ENCODE data around the gene OR2T10.
"Not testable (repeated sequence)": the region's sequence is repeated elsewhere in the genome, so short reads cannot be mapped to it uniquely, and the experiment has no call there.

The OR2T10 gene

GRCh38 chr1:248592655-248593054 lies 4.8 kb downstream of the OR2T10 start:
- no peak for DNase-seq

GRCh38 chr1:248590055-248590454 lies 7.4 kb downstream of the OR2T10 start:
- no peak for DNase-seq

DNA sequence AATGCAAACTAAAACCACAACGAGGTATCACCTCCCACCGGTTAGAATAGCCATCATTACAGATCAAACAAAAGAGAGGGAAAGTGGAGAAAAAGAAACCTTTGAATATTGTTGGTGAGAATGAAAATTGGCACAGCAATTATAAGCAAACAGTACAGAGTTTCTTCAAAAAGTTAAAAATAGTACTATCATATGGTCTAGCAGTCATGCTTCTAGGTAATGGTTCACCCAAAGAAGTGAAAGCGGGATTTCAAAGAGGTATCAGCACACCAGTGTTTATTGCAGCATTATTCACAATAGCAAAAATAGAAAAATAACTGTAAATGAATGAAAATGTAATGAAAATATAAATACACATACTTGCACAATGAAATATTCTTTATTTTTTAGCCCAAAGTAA lies 8.2 kb downstream of the OR2T10 start:
- no peak for DNase-seq

- DNase-seq, result no peak
Measured at GRCh38 chr1:248585266-248585665, 12.2 kb downstream of the OR2T10 start.

GRCh38 chr1:248576260-248576980 lies 21.1 kb downstream of the OR2T10 start:
- no peak for DNase-seq

DNA sequence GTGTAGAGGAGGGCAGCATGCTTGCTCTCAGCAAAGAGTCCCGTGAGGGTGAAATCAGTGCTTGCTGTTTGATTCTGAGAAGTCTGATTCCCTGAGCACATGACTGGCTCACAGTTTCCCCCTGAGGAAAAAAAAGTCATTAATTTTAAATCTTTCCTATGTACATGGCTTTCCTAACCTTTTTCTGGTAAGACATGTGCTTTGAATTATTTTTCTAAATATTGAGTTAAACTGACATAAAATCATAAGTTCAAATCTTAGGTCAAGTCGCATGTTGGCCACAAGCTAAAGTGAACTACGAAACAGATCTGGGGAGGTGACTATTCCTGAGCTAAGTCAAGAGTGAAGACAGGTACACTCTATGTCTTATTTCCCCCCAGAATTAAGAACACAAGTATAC lies 22.8 kb downstream of the OR2T10 start, which contains the start of gene OR2T34:
TSS of gene OR2T34 (minus strand) at position 101 of the 400 bp plus-strand sequence. CDS start at position 101, 0 bp downstream.
- DNase-seq, result not testable (repeated sequence)

- not testable (repeated sequence) for DNase-seq
Measured at GRCh38 chr1:248573856-248574255, 23.6 kb downstream of the OR2T10 start.

- DNase-seq, result not testable (repeated sequence)
Measured at GRCh38 chr1:248572049-248572448, 25.5 kb downstream of the OR2T10 start.

- DNase-seq, result not testable (repeated sequence)
Measured at GRCh38 chr1:248570811-248571210, 26.7 kb downstream of the OR2T10 start.

GRCh38 chr1:248569049-248569448 lies 28.5 kb downstream of the OR2T10 start:
- DNase-seq, result not testable (repeated sequence)

DNA sequence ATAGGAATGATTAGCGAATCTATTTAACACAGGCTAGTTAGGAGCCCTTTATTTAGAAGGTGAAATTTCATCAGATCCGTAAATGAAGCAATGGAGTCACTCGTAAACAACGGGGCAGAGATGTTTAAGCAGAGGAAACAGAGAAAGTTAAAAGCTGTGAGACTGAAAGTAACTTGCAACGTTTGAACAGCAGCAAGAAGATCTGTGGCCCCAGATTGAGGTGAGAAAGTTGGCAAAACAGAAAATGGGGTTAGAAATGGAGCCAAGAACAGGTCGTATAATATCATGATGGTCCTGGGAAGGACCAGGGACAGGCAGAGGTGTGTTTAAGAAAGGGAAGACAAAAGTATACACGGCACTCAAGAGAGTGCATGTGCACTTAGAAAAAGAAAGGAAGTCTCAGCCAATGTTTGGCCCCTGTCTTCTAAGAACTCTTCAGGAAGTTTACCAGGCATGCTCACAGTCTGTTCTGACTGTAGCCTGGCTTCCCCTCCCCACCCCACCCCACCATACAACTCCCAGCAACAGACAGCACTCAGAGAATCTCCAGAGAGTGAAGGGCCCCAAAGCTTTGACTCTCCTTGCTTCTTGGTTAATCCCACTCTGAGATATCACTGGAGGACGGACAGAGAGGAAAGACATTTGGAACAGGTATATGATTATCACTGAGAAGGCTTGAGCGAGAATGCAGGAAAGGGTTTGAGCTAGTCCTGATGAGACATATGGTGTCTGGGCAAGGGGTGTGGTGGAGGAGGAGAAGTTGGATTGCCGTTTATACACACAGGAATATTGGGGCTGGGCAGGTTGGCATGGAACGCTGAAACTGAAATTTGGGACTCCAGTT lies 31.7 kb downstream of the OR2T10 start:
- DNase-seq, result not testable (repeated sequence)

DNA sequence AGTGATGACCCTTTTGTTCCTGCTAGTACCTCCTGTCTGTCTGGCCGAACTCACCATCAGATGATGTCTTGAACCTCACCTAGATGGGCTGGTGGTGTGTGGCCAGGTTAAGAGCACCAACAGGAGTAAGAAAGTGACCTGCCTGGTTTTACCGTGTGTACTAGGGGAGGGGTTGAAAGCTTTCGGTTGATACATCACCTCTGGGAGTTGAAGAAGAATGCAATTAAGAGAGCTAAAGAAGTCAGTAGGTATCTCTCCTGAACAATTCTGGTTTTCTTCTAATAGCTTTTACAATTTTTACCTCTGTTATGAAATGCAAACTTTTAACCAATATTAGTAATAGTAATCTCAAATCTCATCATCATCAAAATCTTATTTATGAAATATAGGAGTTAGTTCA lies 34.8 kb downstream of the OR2T10 start, which contains the start of gene OR2T29:
TSS of gene OR2T29 (minus strand) at position 101 of the 400 bp plus-strand sequence. CDS start 3,281 bp downstream, outside the sequence.
- not testable (repeated sequence) for DNase-seq

- DNase-seq, result not testable (repeated sequence)
Measured at GRCh38 chr1:248551027-248551426, 46.5 kb downstream of the OR2T10 start.

- not testable (repeated sequence) for DNase-seq
Measured at GRCh38 chr1:248547383-248547782, 50.1 kb downstream of the OR2T10 start.
